HepG2 (cell line): Measurements from ENCODE around the gene COASY. TPM values are rescaled to one million over a fixed set of nuclear protein-coding genes. Genes with fewer than 3 reads are reported as not detected.
A peak's percentile ranks its signal among the peaks of the same experiment; 100 is the strongest.

Source experiments
- BHLHE40 ChIP-seq: IDR thresholded peaks from 2 replicates; pipeline ENCODE4 v1.6.1; 2011; ENCODE audit warnings: low read length, improper control_type of control experiment
- CENPX ChIP-seq: sonication (generic); formaldehyde crosslinking; IDR thresholded peaks from 2 replicates; pipeline ENCODE4 v1.9.0; 2021; ENCODE audit warnings: mild to moderate bottlenecking, missing genetic modification reagents, moderate library complexity
- GATA4 ChIP-seq: sonication (generic); IDR thresholded peaks from 2 replicates; pipeline ENCODE4 v1.6.1; 2016; ENCODE audit warnings: antibody characterized with exemption, low read depth, borderline replicate concordance
- GPN1 ChIP-seq: sonication (generic); formaldehyde crosslinking; IDR thresholded peaks from 2 replicates; pipeline ENCODE4 v1.5.1; 2020; ENCODE audit warnings: missing genetic modification reagents, borderline replicate concordance
- HOXA7 ChIP-seq: sonication (generic); formaldehyde crosslinking; IDR thresholded peaks from 2 replicates; pipeline ENCODE4 v1.8.1; 2022; ENCODE audit warnings: mild to moderate bottlenecking, missing genetic modification reagents, moderate library complexity
- HOXA9 ChIP-seq: sonication (generic); formaldehyde crosslinking; IDR thresholded peaks from 2 replicates; pipeline ENCODE4 v1.8.1; 2022; ENCODE audit warnings: missing genetic modification reagents, mild to moderate bottlenecking, moderate library complexity, borderline replicate concordance
- JUN ChIP-seq: sonication (generic); formaldehyde crosslinking; IDR thresholded peaks from 2 replicates; pipeline ENCODE4 v1.4.0; 2020; ENCODE audit warnings: mild to moderate bottlenecking, missing genetic modification reagents
- MYC ChIP-seq: sonication (generic); formaldehyde crosslinking; IDR thresholded peaks from 2 replicates; pipeline ENCODE4 v1.9.0; 2021; ENCODE audit warnings: missing genetic modification reagents, borderline replicate concordance
- TBL1XR1 ChIP-seq: fragments of 150-350 bp; IDR thresholded peaks from 2 replicates; pipeline ENCODE4 v1.6.1; 2014; ENCODE audit warnings: borderline replicate concordance, low read length; ENCODE audit not compliant: partially characterized antibody
- TEAD2 ChIP-seq: sonication (generic); formaldehyde crosslinking; IDR thresholded peaks from 2 replicates; pipeline ENCODE4 v1.9.0; 2021; ENCODE audit warnings: missing genetic modification reagents
- ZNF124 ChIP-seq: sonication (generic); formaldehyde crosslinking; IDR thresholded peaks from 2 replicates; pipeline ENCODE4 v1.4.0; 2020; ENCODE audit warnings: missing genetic modification reagents
- ZNF17 ChIP-seq: sonication (generic); formaldehyde crosslinking; IDR thresholded peaks from 2 replicates; pipeline ENCODE4 v1.5.0; 2020; ENCODE audit warnings: mild to moderate bottlenecking, missing genetic modification reagents
- ZNF251 ChIP-seq: sonication (generic); formaldehyde crosslinking; IDR thresholded peaks from 2 replicates; pipeline ENCODE4 v1.9.0; 2021; ENCODE audit warnings: mild to moderate bottlenecking, missing genetic modification reagents
- ZNF282 ChIP-seq: fragments of 450-650 bp; IDR thresholded peaks from 2 replicates; pipeline ENCODE4 v1.6.1; 2018; ENCODE audit not compliant: partially characterized antibody
- ZNF446 ChIP-seq: sonication (generic); formaldehyde crosslinking; IDR thresholded peaks from 2 replicates; pipeline ENCODE4 v1.5.0; 2020; ENCODE audit warnings: mild to moderate bottlenecking, missing genetic modification reagents
- ZNF572 ChIP-seq: sonication (generic); formaldehyde crosslinking; IDR thresholded peaks from 2 replicates; pipeline ENCODE4 v1.5.1; 2020; ENCODE audit warnings: mild to moderate bottlenecking, missing genetic modification reagents
- ZNF644 ChIP-seq: IDR thresholded peaks from 2 replicates; pipeline ENCODE4 v1.6.1; 2016; ENCODE audit warnings: low read depth
- ZNF674 ChIP-seq: sonication (generic); formaldehyde crosslinking; IDR thresholded peaks from 2 replicates; pipeline ENCODE4 v1.5.0; 2020; ENCODE audit warnings: low read depth, mild to moderate bottlenecking, missing genetic modification reagents
- polyA plus RNA-seq, 8 experiments: library from polyadenylated mRNA; depleted of rRNA in 3 of 8; stranded (reverse) in 7 of 8; unstranded in 1 of 8; fragments of >200 nt; fragmentation: Illumina TruSeq in 4 of 8; extraction: Trizol in 4 of 8; gene quantifications; 2 replicates each; pipeline versions ENCODE4 v1.2.1 to v1.2.3, GENCODE V29; 2011 to 2016; ENCODE audit warnings: low read depth in 4 of 8, missing spikeins in 1 of 8, mixed read lengths in 1 of 8; ENCODE audit not compliant: insufficient read depth in 1 of 8
- total RNA-seq, 5 experiments: library from RNA; depleted of rRNA; stranded (reverse); fragments of >200 nt; fragmentation: Illumina TruSeq; extraction: Trizol; gene quantifications; 2 replicates each; pipeline ENCODE4 v1.2.3, GENCODE V29; 2016; ENCODE audit warnings: low read depth in 1 of 5
- TF ChIP-seq, protein P1 (sequence below): sonication (generic); formaldehyde crosslinking; IDR thresholded peaks from 2 replicates; pipeline ENCODE4 v1.4.0; 2020; ENCODE audit warnings: missing genetic modification reagents
- TF ChIP-seq, protein P2 (sequence below): sonication (generic); formaldehyde crosslinking; IDR thresholded peaks from 2 replicates; pipeline ENCODE4 v1.8.1; 2022; ENCODE audit warnings: mild to moderate bottlenecking, missing genetic modification reagents
- TF ChIP-seq, protein P3 (sequence below): sonication (generic); formaldehyde crosslinking; IDR thresholded peaks from 2 replicates; pipeline ENCODE4 v1.4.0; 2020; ENCODE audit warnings: missing genetic modification reagents
- TF ChIP-seq, protein P4 (sequence below): sonication (generic); formaldehyde crosslinking; IDR thresholded peaks from 2 replicates; pipeline ENCODE4 v1.9.0; 2021; ENCODE audit warnings: missing genetic modification reagents, mild to moderate bottlenecking, borderline replicate concordance
- TF ChIP-seq, protein P5 (sequence below): conservative IDR thresholded peaks from 2 replicates; pipeline ENCODE4 v1.6.1; 2018; ENCODE audit warnings: missing genetic modification reagents

Gene COASY
- total and polyA plus RNA-seq, 2 of the 13 experiments (the other 11 are each of a cell fraction or from before 2014, with no cell fraction given), result 90.7 to 125 TPM

DNA sequence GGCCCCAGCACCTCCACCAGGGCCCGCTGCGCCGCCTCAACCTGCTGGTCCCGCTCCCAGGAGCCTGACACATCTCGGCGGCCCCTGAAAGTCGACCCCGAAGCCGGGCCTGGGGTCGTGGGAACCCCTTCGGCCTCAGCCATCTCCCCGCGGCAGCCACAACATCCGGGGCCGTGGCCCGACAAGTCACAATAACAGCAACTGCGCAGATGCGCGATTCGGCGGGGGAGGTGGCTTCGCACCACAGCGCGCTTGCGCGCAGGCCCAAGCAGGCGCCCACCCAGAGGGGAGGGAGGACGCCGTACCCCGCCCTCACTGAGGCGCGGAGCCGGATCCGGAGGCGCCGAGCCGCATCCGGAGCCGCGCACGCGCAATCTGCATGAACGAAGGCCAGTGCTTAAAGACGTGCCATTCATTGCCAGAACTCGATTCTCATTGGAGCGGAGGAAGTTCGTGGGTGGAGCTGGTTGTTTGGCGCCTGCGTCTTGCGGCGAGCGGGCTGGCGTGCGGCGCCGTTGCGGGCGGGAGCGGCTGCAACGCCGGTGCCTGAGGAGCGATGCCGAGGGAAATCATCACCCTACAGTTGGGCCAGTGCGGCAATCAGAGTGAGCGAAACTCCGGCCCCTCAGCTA lies 47.4 kb downstream of the COASY start, which contains the start of the genes RETREG3 and TUBG1 (continued):
- TF ChIP-seq, protein P1, sequence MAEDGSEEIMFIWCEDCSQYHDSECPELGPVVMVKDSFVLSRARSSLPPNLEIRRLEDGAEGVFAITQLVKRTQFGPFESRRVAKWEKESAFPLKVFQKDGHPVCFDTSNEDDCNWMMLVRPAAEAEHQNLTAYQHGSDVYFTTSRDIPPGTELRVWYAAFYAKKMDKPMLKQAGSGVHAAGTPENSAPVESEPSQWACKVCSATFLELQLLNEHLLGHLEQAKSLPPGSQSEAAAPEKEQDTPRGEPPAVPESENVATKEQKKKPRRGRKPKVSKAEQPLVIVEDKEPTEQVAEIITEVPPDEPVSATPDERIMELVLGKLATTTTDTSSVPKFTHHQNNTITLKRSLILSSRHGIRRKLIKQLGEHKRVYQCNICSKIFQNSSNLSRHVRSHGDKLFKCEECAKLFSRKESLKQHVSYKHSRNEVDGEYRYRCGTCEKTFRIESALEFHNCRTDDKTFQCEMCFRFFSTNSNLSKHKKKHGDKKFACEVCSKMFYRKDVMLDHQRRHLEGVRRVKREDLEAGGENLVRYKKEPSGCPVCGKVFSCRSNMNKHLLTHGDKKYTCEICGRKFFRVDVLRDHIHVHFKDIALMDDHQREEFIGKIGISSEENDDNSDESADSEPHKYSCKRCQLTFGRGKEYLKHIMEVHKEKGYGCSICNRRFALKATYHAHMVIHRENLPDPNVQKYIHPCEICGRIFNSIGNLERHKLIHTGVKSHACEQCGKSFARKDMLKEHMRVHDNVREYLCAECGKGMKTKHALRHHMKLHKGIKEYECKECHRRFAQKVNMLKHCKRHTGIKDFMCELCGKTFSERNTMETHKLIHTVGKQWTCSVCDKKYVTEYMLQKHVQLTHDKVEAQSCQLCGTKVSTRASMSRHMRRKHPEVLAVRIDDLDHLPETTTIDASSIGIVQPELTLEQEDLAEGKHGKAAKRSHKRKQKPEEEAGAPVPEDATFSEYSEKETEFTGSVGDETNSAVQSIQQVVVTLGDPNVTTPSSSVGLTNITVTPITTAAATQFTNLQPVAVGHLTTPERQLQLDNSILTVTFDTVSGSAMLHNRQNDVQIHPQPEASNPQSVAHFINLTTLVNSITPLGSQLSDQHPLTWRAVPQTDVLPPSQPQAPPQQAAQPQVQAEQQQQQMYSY (CRISPR knock-in tag), result peak; percentile 71; the same call in 1 of the 2 replicates
- TF ChIP-seq GATA4, result peak; percentile 85
- no peak for TF ChIP-seq ZNF572 (CRISPR knock-in tag)
- TF ChIP-seq, protein P2, sequence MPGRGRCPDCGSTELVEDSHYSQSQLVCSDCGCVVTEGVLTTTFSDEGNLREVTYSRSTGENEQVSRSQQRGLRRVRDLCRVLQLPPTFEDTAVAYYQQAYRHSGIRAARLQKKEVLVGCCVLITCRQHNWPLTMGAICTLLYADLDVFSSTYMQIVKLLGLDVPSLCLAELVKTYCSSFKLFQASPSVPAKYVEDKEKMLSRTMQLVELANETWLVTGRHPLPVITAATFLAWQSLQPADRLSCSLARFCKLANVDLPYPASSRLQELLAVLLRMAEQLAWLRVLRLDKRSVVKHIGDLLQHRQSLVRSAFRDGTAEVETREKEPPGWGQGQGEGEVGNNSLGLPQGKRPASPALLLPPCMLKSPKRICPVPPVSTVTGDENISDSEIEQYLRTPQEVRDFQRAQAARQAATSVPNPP, result no peak; the same call in 1 of the 2 replicates
- no peak for TF ChIP-seq CENPX (CRISPR knock-in tag)
- TF ChIP-seq TEAD2, result no peak
- TF ChIP-seq ZNF282, result no peak
- TF ChIP-seq MYC, result peak; percentile 79; the same call in 1 of the 2 replicates
- TF ChIP-seq, protein P3, sequence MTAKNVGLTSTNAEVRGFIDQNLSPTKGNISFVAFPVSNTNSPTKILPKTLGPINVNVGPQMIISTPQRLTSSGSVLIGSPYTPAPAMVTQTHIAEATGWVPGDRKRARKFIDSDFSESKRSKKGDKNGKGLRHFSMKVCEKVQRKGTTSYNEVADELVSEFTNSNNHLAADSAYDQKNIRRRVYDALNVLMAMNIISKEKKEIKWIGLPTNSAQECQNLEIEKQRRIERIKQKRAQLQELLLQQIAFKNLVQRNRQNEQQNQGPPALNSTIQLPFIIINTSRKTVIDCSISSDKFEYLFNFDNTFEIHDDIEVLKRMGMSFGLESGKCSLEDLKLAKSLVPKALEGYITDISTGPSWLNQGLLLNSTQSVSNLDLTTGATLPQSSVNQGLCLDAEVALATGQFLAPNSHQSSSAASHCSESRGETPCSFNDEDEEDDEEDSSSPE (CRISPR knock-in tag), result peak; percentile 93
- TF ChIP-seq ZNF251 (CRISPR knock-in tag), result no peak
- no peak for TF ChIP-seq ZNF17 (CRISPR knock-in tag)
- TF ChIP-seq ZNF446 (CRISPR knock-in tag), result no peak
- no peak; the same call in none of the 2 replicates for TF ChIP-seq ZNF124 (CRISPR knock-in tag)
- TF ChIP-seq TBL1XR1, result no peak
- TF ChIP-seq GPN1 (CRISPR knock-in tag), result no peak
- no peak for TF ChIP-seq ZNF674 (CRISPR knock-in tag)
- TF ChIP-seq ZNF644 (CRISPR knock-in tag), result no peak
- TF ChIP-seq, protein P4, sequence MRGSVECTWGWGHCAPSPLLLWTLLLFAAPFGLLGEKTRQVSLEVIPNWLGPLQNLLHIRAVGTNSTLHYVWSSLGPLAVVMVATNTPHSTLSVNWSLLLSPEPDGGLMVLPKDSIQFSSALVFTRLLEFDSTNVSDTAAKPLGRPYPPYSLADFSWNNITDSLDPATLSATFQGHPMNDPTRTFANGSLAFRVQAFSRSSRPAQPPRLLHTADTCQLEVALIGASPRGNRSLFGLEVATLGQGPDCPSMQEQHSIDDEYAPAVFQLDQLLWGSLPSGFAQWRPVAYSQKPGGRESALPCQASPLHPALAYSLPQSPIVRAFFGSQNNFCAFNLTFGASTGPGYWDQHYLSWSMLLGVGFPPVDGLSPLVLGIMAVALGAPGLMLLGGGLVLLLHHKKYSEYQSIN (CRISPR knock-in tag), result no peak
- TF ChIP-seq JUN (CRISPR knock-in tag), result no peak
- TF ChIP-seq HOXA9 (CRISPR knock-in tag), result no peak
- TF ChIP-seq, protein P5, sequence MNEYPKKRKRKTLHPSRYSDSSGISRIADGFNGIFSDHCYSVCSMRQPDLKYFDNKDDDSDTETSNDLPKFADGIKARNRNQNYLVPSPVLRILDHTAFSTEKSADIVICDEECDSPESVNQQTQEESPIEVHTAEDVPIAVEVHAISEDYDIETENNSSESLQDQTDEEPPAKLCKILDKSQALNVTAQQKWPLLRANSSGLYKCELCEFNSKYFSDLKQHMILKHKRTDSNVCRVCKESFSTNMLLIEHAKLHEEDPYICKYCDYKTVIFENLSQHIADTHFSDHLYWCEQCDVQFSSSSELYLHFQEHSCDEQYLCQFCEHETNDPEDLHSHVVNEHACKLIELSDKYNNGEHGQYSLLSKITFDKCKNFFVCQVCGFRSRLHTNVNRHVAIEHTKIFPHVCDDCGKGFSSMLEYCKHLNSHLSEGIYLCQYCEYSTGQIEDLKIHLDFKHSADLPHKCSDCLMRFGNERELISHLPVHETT (CRISPR knock-in tag), result peak; percentile 12; the same call in 1 of the 2 replicates
- peak; percentile 49; the same call in 1 of the 2 replicates for TF ChIP-seq BHLHE40
- no peak for TF ChIP-seq HOXA7 (CRISPR knock-in tag)
